Stomach (tissue), 9 donors: Measurements from ENCODE around the gene DNM3. TPM values are rescaled to one million over a fixed set of nuclear protein-coding genes. Genes with fewer than 3 reads are reported as not detected.
A peak's percentile ranks its signal among the peaks of the same experiment; 100 is the strongest.

Source experiments
- DNase-seq, 2 donors: peaks; one replicate each; pipeline versions ENCODE4 v3.0.0 to v3.0.0-alpha.2; 2013 to 2019
- H3K27ac ChIP-seq, 5 donors: fragments of 200-600 bp in 4 of 5; sonication (generic) in 4 of 5; one replicate each; pipeline ENCODE4 v1.5.1; 2013 to 2019; ENCODE audit warnings: mild to moderate bottlenecking in 1 of 5, moderate library complexity in 1 of 5
- H3K27me3 ChIP-seq, 3 donors: fragments of 200-600 bp; sonication (generic); one replicate each; pipeline ENCODE4 v1.5.1; 2017 to 2019; ENCODE audit warnings: mixed run types in 1 of 3
- H3K36me3 ChIP-seq, 4 donors: fragments of 200-600 bp; sonication (generic); 1 replicate in 3 of 4; 2 replicates in 1 of 4; pipeline ENCODE4 v1.5.1; 2016 to 2019
- H3K4me1 ChIP-seq, 4 donors: fragments of 200-600 bp; sonication (generic); one replicate each; pipeline ENCODE4 v1.5.1; 2016 to 2019
- H3K4me3 ChIP-seq, 4 donors: fragments of 200-600 bp; sonication (generic) in 3 of 4; one replicate each; pipeline ENCODE4 v1.5.1; 2016 to 2019; ENCODE audit warnings: mild to moderate bottlenecking in 1 of 4
- H3K9me3 ChIP-seq, 4 donors: fragments of 200-600 bp; sonication (generic); one replicate each; pipeline ENCODE4 v1.5.1; 2016 to 2019
- CTCF ChIP-seq, 7 experiments: fragments of 450-650 bp in 4 of 7; fragments of 200-600 bp in 3 of 7; sonication (generic) in 3 of 7; IDR thresholded peaks; one replicate each; pipeline ENCODE4 v1.5.1; 2016 to 2019; ENCODE audit warnings: antibody characterized with exemption in 7 of 7, control low read depth in 2 of 7, mild to moderate bottlenecking in 1 of 7
- EP300 ChIP-seq: sonication (generic); formaldehyde crosslinking; IDR thresholded peaks from one replicate; pipeline ENCODE4 v1.6.1; 2017; ENCODE audit warnings: antibody characterized with exemption
- POLR2A ChIP-seq, 4 donors: fragments of 450-650 bp; IDR thresholded peaks; one replicate each; pipeline ENCODE4 v1.6.1; 2016; ENCODE audit warnings: antibody characterized with exemption in 4 of 4, control low read depth in 2 of 4, mild to moderate bottlenecking in 1 of 4, moderate library complexity in 1 of 4
- POLR2AphosphoS5 ChIP-seq, 3 donors: sonication (generic); formaldehyde crosslinking; IDR thresholded peaks; one replicate each; pipeline ENCODE4 v1.6.1; 2016; ENCODE audit warnings: antibody characterized with exemption in 3 of 3
- WGBS, 5 donors: extraction: QIAGEN DNeasy Blood & Tissue Kit in 3 of 5; methylation state at CpG; one replicate each; pipeline versions ENCODE4 v1.1.5 to v1.1.7; 2013 to 2018; 5-methylcytosine and 5-hydroxymethylcytosine counted together
- intact Hi-C: fragments of 100-400 bp; cut with DNase I; formaldehyde crosslinking; loops from one replicate; pipeline ENCODE4 v1.15.1; 2023; ENCODE audit warnings: low total_unique reads
- polyA plus RNA-seq, 3 donors: library from polyadenylated mRNA; stranded (reverse); fragments of 200-250 nt; gene quantifications; one replicate each; pipeline ENCODE4 v1.2.3, GENCODE V29; 2013
- total RNA-seq, 5 donors: library from RNA; depleted of rRNA; stranded (reverse); fragments of >200 nt; gene quantifications; one replicate each; pipeline versions ENCODE4 v1.1.0 to v1.2.3, GENCODE V29; 2014 to 2016
- donor health status: healthy with polysubstance abuse.
- donor health status: Bipolar disorder and iron deficiency.
- donor health status: healthy.

DNM3 gene
- total and polyA plus RNA-seq, 8 donors: 0.58 to 13.8 (median 2.2) TPM

DNA sequence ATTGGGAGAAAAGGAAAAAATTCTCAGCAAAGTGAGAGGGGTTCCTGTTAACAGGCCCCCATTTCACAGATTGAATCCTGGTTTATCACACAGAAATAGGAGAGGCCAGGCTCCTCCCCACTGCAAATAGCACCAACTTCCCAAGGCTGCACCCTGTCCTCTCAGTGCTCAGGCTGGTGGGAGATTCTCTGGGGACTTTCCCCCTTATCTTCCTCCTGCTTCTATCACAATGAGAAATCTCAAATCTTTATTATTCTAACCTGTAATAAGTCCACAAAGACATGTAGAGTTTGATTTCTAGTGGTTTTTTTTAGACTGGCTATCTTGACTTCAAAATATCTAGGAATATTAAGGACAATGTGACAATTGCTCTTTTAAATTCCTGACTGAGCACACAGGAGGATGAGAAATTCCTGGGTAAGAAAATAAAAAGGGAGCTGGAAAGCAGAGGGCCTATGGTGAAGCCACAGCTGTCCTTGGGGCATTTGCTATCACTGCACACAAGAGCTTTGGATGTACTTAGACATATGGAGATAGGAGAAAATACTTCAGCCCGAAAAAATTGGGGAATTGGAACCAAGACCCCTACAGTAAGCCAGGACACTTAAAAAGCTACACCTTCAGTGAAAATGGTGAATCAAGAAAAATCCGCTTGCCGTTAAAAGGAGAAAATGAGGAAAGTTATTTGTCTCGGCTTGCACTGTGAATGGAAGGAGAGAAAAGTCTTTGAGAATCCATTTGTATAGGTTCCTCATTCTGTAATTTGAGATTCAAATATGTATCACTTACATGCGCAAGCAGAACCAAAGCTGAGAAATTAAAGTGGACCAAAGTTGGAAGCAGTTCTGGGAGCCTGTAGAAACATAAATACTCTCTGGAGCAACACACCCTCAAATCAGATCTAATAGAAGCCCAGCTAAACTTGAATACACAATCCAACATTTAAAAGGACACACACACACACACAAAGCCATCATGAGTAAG lies 513.3 kb downstream of the DNM3 start:
- WGBS, 5 donors: 94 to 97% (median 96%) methylated on average over 5 of the region's 5 CpGs
- Histone ChIP-seq H3K4me1 (peaks cover 15 to 64% (median 23%) of the 10 kb centered on the region in 4 donors), H3K4me3 (no peak overlapping the region)

DNA sequence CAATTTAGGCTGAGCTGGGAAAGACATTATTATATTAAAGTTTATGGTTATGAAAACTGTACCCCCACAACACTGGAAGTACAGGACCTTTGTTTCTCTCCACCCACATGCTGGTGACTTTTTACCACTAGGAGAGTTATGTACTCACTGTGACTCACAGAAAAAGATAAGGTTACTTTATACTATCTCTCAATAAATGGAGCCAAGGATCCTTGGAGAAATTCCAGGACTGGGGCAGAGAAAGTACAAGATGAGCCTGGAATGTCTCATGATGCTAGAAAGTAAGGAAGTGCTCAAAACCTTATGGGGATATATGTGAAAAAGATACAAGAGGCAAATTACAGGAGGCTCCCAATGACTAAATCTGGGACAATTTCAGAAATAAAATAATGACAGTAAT lies 515.3 kb downstream of the DNM3 start:
- Histone ChIP-seq H3K36me3 (no peaks in the 10 kb centered on the region), H3K4me3 (no peak overlapping the region), H3K27me3 (no peaks in the 10 kb centered on the region), H3K27ac (no peak overlapping the region), H3K9me3 (no peaks in the 10 kb centered on the region), H3K4me1 (peaks cover 26 to 72% (median 36%) of the 10 kb centered on the region in 4 donors)
- intact Hi-C loops: no loop called here
- TF ChIP-seq CTCF (IDR thresholded peaks at IDR 0.05) (no peak), EP300 (no peak), POLR2AphosphoS5 (IDR thresholded peaks at IDR 0.05) (peak in 1 of 3 donors; percentile 3), POLR2A (IDR thresholded peaks at IDR 0.05) (no peak)
- peak in 1 of 2 donors; percentile 61 for DNase-seq

More for the DNA sequence above, 513.3 kb downstream of the DNM3 start:
- Histone ChIP-seq H3K36me3 (no peaks in the 10 kb centered on the region), H3K27ac (no peak overlapping the region), H3K27me3 (no peaks in the 10 kb centered on the region), H3K9me3 (no peaks in the 10 kb centered on the region)
- DNase-seq: no peak
- intact Hi-C loops: no loop called here
- TF ChIP-seq POLR2A (IDR thresholded peaks at IDR 0.05): no peak
- TF ChIP-seq POLR2AphosphoS5 (IDR thresholded peaks at IDR 0.05): no peak
- TF ChIP-seq EP300: no peak
- no peak for TF ChIP-seq CTCF (IDR thresholded peaks at IDR 0.05)

GRCh38 chr1:172357753-172358385 lies 516.6 kb downstream of the DNM3 start:
- Histone ChIP-seq H3K4me3 (peak overlapping the region in 2 of 4 donors; percentile 5 to 7), H3K27me3 (no peaks in the 10 kb centered on the region), H3K27ac (peak overlapping the region in 4 of 5 donors; percentile 74 to 91 (median 82)), H3K4me1 (peaks cover 26 to 68% (median 33%) of the 10 kb centered on the region in 4 donors), H3K36me3 (no peaks in the 10 kb centered on the region), H3K9me3 (no peaks in the 10 kb centered on the region)
- intact Hi-C loops: no loop called here
- 38 to 74% (median 66%) methylated on average over 5 of the region's 5 CpGs for WGBS, 5 donors
- no peak for DNase-seq
- TF ChIP-seq CTCF (IDR thresholded peaks at IDR 0.05) (no peak), EP300 (no peak), POLR2A (IDR thresholded peaks at IDR 0.05) (no peak), POLR2AphosphoS5 (IDR thresholded peaks at IDR 0.05) (no peak)

GRCh38 chr1:172359491-172359999 lies 518.2 kb downstream of the DNM3 start:
- Histone ChIP-seq H3K4me1 (peaks cover 26 to 66% (median 33%) of the 10 kb centered on the region in 4 donors), H3K4me3 (no peak overlapping the region), H3K27ac (peak overlapping the region in 4 of 5 donors; percentile 74 to 91 (median 82)), H3K9me3 (no peaks in the 10 kb centered on the region), H3K27me3 (no peaks in the 10 kb centered on the region), H3K36me3 (no peaks in the 10 kb centered on the region)
- WGBS, 5 donors: 3 to 13% (median 12%) methylated on average over 3 of the region's 3 CpGs
- peak in 1 of 2 donors; percentile 81 for DNase-seq
- TF ChIP-seq POLR2A (IDR thresholded peaks at IDR 0.05) (no peak), EP300 (no peak), POLR2AphosphoS5 (IDR thresholded peaks at IDR 0.05) (no peak), CTCF (IDR thresholded peaks at IDR 0.05) (no peak)
- intact Hi-C loops: no loop called here
